ENCODE results near the gene ARID3A.

GRCh38 chr19:962683-963400, 37.0 kb downstream of the ARID3A start:
- no peak for TF ChIP-seq CTCF (IDR thresholded peaks at IDR 0.05)
- TF ChIP-seq POLR2A (IDR thresholded peaks at IDR 0.05), result no peak
- no peak for TF ChIP-seq POLR2AphosphoS5 (IDR thresholded peaks at IDR 0.05)
- no peak for TF ChIP-seq EP300 (IDR thresholded peaks at IDR 0.05)

Measured in sigmoid colon (tissue), 4 donors.